Hippocampal formation (tissue), 2 donors: ENCODE data around the gene XXYLT1.

Source experiments
- DNase-seq, 2 donors: peaks; one replicate each; lab custom pipeline; 2025; lab: John Stamatoyannopoulos, UW

The XXYLT1 gene

DNA sequence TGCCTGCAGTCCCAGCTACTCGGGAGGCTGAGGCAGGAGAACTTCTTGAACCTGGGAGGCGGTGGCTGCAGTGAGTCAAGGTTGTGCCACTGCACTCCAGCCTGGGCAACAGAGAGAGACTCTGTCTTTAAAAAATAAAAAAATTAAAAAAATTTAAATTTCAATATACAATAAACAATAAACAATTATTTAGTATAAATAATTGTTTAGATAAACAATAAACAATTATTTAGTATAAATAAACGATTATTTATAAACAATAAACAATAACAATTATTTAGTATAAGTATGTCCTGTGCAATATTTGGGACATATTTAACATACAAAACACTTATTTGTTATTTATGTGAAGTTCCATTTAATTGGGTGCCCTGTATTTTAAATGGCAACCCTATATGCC is 119.6 kb downstream of the XXYLT1 start:
- DNase-seq, result no peak

DNA sequence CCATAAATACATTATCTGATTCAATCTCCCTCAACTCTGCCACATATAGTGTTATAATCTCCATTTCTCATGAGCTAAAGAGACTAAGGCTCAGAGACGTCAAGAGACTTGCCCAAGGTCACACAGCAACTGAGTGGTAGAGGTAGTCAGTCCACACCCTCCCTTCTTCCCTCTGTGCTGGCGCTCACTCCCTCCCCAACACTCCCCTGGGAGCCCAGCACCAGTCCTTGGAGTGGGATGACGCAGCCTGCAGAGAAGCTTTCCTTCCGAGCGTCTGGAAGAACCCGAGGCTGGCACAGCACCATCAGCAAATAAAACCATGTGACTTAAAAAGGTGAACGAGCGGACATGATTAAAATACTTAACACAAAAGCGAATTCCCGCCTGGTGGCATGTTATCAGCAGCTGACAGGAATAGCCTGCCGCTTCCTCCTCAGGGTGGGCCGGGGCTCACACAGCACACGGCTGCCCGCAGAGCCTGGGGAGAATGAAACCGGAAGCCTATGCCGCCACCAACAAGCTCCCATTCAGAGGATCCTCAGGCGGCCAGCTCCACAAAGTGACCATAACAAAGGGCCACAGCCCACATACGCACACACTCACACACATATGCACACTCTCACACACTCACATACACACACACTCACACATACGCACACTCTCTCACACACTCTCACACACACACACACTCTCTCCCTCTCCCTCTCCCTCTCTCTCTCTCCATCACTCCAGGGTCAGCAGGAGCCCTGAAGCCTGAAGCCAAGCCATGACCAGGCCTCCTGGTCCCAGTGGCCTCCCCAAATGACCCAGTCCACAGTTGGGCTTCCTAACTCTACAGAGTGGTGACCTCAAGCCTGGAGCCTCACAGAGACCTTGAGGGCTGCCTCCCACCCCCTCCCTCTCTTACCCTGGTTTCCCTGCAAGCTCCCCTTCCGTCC is 120.5 kb downstream of the XXYLT1 start:
- peak in 1 of 2 donors; percentile 22 for DNase-seq

- DNase-seq, result no peak
Measured at GRCh38 chr3:195149292-195150030, 121.5 kb downstream of the XXYLT1 start.

GRCh38 chr3:195148549-195148948 is 122.4 kb downstream of the XXYLT1 start:
- no peak for DNase-seq

GRCh38 chr3:195147649-195148080 is 123.3 kb downstream of the XXYLT1 start:
- no peak for DNase-seq

DNA sequence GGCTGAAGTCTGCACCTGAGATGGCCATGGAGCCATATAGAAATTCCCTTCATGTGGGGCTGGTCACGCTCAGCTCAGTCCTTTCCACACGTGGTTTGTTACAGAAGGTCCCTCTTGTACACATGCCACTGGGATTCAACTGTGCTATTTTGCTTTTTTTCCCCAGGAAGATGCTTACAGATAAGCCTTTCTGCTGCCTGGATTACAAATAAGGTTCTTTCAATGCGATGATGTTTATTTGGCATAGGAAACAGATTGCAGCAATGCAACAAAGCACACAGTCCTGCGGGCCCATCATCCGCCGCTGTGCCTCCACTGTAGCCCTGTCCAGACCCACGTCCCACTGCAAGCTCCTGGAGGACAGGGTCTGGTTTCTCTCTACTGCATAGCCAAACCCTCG is 124.8 kb downstream of the XXYLT1 start:
- DNase-seq, result no peak

DNA sequence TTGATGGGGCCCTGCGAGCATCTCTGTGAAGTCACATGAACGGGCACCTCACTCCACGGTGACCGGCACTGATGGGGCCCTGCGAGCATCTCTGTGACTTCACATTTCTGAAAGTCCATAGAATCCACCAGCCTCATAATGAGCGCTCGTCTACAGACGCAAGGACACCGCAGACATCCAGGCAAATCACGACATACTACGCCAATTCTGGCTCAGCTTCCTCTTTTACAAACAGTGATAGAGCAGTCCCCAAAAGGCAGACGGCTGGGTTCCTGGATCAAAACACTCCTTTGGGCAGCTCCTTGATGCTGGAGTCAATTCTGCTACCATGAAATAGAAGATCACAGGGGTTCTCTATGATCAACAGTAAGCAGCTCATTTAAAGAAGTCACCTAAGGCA is 125.4 kb downstream of the XXYLT1 start:
- DNase-seq, result no peak

DNA sequence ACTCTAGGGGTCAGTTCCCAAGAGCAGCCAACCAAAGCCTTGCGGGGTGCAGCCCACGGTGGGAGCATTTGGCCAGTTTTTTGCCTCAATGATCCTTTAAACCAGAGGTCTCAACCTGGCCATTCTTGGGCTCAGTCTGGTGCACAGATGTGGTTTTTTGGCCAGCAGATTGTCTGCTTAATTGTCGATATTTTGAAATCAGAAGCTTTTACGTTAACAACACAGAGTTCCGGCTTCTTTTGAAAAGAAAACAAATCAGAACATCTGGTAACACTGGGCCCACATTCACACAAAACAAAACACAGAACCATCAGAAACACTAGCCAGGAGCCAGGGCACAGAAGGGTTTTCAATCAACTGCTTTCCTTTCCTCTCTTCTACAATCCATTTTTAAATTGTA is 127.7 kb downstream of the XXYLT1 start:
- no peak for DNase-seq

DNA sequence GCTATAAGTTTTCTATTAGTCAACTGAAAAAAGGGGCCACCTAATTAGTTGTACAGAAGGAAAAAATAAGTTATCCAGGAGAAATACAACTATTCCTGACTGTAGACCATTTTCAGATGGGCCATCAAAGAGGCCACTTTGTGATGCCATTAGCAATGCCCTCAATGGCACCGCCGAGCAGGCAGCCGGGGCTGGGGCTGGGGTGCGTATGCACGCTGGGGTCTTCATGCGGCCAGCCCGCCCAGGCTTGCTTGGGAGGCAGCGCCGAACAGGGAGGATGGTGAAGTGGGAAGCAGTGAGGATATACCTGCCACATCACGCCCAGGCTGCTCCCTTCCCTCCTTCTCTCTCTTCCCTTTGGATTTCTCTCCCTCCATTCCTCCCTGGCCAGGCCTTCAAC is 128.4 kb downstream of the XXYLT1 start:
- no peak for DNase-seq

DNA sequence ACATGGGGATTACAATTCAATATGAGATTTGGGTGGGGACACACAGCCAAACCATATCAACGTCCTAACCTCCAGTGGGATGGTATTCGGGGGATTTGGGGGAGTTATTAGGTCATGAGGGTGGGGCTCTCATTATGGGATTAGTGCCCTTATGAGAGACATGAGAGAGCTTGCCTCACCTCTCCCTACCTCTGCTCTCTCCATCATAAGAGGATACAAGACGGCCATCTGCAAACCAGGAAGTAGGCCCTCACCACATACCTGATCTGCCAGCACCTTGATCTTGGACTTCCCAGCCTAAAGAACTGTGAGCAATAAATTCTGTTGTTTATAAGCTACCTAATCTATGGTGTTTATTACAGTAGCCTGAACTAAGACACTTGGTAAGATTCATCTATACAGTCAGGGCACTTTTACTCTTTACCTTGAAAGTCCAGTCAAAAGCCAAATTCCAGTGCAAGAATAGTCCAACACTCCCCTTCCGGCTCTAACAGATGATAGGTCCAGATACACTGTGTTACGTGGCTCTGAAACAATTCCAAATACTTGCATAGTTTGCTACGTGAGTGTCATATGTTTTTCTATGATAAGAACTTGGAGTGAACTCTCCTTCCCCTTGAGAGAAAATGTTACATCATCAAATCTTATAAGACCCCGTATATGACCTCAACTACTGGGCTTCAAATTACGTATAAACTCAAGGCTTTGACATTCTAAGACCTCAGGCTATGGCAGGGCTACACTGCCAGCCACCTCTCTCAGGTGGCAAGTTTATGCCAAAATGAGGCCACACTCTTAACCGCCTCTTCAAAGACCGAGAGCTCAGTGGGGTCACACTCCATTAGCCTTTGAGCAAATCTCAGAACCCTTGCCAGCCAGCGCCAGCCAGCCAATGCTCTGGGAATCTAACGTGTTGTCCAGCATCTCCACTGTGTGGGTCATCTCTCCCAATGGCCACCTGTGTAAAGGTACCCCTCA is 129.9 kb downstream of the XXYLT1 start:
- DNase-seq, result no peak

GRCh38 chr3:195140410-195140809 is 130.5 kb downstream of the XXYLT1 start:
- DNase-seq, result no peak

- DNase-seq, result no peak
Measured at GRCh38 chr3:195139876-195140240, 131.1 kb downstream of the XXYLT1 start.

DNA sequence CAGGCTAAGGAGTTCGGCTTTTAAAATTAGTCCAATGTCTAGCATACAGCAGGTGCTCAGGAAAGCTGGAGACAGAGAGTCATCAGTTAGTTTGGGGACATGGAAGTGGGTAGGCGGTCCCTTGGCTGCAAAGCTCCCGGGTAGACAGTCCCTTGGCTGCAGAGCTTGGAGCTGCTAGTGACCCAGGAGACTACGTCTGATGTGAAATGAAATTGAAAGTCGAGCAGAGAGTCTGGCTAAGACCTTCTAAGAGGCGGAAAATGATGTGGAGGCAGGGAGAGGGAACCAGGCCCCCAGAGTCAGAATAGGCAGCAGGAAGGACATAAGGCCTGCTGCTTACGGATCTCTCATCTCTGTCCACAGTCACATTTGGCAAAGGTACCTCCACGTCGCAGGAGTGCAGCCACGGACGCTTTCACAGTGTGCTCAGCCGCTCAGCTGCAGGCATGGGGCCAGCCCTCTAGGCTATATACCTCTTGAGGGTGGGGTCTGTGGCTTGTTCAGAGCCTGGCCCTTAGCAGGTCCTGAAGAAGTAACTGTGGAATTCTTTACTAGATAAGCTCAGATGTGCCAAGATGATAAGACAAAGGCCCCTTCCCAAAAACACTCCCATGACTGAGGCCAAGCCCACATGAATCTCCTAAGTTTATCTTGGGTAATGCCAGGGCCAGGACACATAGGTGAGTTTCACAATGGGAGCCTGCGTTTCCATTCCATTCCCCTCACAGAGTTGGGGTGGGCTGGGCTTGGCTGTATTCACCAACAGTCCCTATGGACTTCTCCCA is 131.7 kb downstream of the XXYLT1 start:
- DNase-seq, result no peak

DNA sequence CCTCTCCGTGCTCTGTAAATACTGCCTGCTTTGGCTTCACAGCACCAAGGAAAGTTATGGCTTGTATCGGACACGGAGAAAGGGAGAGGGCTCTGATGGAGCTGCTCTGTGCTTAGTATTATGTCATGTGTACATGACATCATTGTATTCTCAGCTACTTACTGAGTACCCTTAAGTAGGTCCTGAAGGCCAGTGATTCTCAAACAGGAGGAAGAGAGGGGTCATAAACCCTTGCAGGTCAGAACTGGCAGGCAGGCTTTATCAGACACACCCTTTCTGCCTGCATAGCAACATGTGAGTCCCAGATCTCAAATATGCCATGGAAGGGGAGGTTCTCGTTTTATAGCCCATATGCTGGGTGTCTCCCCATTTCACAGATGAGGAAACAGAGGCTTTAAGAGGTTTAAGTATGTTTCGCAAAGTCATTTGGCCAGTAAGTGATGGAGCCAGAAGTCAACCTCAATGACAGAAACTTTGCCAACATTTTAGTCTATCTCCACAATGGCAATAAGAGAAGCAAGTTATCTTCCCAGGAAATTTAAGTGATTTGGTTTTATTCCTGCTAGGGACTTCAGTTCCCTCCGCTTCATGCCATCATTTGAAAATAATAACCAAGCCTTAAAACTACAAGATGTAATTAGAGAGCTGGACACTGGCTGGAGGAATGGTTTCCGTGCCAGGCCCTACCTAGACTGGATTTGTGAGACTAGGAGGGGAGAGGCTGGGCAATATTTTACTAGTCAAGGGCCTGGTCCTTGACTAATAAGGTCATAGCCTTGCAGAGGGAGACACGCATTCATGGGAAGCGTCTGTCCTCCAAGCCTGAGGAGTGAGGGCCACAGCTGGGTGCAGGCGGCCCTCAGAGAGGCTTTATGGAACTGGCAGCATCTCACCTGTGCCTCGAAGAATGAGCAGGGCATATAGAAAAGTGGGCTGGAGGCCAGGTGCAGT is 133.0 kb downstream of the XXYLT1 start:
- no peak for DNase-seq

DNA sequence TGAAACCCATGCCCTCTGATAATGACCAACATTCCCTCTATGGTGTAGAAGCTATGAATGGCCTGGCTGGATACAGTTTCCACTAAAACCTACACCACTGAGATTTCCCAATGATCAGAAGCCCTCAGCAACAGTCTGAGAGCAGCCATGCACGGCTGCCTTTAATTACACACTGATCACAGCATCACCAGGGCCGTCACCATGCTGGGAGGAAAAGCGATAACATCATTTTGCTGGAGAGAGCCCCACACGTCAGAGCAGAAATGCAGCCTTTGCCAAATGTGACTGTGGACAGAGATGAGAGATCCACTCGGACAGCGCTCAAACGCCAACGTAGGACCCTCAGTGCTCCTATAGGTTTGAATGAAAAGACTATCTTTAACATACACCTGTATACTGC is 135.0 kb downstream of the XXYLT1 start:
- no peak for DNase-seq

DNA sequence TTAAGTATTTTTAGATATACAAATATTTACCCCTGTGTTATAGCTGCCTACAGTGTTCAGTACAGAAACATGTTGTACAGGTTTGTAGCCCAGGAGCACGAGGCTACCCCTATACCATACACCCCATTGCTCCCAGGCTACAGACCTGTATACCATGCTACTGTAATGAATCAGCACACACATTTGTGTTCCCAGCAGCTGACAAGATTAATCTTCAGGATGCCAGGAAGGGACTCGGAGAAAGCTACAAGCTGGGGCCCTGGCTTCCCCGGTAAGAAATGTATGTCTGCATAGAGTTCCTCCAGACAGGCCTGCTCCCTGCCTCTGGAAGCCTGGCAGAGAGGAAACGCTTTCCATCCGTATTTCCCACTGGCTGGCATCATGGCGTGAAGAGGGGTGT is 136.5 kb downstream of the XXYLT1 start:
- no peak for DNase-seq

- DNase-seq, result peak; percentile 30 to 38
Measured at GRCh38 chr3:195133462-195133861, 137.5 kb downstream of the XXYLT1 start.

DNA sequence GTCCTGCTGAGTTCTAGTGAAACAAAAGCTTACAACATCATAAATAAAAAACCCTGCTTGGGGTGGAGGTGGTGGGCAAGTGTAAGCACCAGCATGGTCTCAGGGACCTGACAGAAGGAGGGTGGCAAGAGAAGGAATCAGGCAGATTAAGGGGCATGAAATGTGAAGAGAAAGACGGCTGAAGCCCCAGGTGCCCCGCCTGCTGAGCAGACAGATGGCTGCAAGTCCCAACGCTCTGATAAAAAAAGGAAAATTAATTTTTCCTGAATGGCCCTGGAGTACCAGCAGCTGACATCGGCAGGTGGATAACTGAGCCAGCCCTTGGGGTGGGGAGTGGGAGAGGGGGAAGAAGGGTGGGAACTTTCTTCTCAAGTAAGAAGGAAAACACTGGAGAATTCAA is 137.9 kb downstream of the XXYLT1 start:
- DNase-seq, result no peak

DNA sequence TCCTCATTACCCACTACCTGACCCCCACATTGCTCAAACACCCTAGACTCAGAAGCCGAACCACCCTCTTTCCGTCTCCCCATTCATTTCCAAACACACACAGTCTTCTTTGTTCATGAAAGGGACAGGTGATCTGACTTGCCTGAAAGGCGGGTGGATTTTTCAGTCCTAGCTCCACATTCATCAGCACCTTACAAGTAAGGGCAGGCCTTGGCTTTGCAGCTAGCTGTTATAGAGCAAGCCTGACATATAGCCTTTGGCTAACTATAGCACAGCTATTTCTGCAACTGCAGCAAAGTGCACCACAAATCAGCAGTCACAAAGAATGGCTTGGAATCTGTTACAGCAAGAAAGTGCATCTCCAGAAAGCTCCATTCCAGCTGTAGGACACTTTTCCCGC is 139.8 kb downstream of the XXYLT1 start:
- no peak for DNase-seq
